HG02798 (cell line): ENCODE measurements around the gene GRIK3.

Experiments
- ATAC-seq: cut with Tn5 transposase; IDR thresholded peaks from one replicate; pipeline ENCODE4 v1.9.1; 2021; ENCODE audit warnings: mild to moderate bottlenecking; ENCODE audit not compliant: unreplicated experiment, poor library complexity

The GRIK3 gene

DNA sequence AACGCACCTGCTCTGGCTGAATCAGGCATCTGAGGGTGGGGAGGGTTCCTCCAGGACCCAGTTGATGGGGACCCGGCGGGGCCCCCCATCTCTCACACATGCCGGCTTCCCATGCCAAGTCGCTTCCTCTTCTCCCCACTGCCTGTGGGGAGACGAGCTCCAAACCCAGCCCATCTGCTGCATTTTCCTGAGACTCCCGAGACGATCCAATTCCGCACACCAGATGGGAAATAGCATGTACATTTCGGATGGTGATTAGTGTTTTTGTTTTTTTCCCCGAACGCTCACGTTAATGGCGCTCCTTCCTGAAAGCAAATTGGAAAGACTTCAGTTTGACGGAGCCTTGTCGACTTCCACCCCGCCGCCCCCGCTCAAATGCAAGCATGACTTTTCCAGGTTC, 13.2 kb upstream of the GRIK3 start:
- no peak for ATAC-seq

DNA sequence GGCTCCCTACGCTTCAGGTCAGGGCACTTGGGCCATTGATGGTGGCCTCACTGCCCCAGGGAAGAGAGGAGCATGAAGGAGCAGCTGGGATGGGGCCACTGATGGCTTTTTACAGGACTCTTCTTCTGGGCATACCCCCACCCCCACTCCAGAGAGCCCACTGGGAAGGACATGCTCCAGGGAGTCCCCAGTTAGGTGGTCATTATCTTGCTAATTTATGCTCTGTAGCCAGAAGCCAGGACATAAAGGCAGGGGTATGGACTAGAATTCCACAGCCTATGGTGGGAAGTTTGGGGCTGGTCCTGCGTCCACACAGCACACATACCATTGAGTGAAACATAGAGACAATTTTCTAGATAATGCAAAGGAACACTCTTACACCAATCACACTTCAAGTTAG, 8.8 kb upstream of the GRIK3 start:
- no peak for ATAC-seq

DNA sequence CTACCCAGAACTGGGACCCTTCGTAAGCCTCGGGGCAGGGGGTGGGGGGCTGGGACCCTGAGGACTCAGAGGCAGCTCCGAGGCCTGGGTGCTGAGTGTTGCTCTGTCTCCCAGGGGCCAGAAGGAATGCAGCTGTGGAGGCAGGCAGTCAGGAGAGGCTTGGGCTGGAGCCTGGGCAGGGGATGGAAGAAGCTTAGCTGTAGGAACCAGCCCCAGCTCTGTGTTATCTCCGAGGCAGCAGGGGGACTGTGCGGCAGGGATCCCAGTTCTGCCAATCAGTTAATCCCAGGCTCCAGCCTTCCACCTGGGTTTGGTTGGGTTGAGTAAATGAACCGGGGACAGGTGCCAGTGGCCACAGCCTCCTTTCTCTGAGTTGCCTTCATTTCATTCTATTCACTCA, 8.2 kb upstream of the GRIK3 start:
- ATAC-seq = no peak

DNA sequence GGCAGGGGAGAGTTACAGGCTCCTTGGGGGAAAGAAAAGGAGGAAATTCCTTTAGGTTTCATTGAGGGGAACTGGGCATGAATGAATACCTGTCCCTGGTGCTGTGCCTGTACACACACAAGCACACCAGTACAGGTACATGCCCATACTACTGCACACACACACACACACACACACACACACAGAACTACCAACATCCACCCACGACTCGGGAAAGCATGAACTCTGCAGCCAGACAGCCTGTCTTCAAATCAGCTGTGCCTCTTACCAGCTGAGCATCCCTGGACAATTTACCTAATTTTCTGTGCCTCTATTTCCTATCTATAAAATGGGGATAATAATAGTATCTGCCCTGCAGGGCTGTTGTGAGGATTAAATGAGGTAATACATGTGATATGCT, 7.2 kb upstream of the GRIK3 start:
- no peak for ATAC-seq

DNA sequence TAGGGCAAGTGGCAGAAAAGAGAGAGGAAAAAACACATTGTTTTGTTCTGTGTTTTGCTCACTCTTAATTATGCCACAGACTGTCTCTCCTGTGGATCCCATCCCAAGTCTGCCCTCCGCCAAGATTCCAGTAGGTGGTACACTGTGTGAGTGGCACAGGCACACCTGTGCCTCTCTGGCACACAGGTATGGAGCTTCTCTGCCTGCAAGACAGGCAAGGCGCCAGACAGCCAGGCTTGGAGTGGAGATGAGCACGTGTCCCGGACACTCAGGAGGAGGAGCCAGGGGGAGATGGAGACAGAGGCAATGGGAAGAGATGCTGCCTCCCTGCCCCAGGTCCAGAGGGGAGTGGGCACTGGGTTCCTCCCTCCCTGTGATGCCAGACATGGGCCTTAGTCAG, 6.5 kb upstream of the GRIK3 start:
- no peak for ATAC-seq

DNA sequence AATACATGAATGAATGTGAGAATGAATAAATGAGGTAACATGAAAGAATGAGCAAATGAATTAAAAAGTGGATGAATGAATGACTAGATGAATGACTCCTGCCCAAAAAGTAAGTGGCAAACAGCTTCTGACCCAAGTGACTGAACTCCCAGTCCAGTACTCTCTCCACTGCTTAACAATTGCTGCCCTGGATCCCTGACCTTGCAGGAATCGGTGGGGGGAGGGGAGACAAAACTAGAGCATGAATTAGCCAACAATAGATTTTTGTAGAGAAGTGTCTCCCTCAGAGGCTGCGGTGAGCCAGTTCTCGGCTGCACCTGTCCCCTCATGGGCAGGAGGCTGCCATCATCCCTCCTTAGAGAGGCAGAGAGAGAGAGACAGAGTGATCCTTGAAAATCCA, 5.9 kb upstream of the GRIK3 start:
- no peak for ATAC-seq

DNA sequence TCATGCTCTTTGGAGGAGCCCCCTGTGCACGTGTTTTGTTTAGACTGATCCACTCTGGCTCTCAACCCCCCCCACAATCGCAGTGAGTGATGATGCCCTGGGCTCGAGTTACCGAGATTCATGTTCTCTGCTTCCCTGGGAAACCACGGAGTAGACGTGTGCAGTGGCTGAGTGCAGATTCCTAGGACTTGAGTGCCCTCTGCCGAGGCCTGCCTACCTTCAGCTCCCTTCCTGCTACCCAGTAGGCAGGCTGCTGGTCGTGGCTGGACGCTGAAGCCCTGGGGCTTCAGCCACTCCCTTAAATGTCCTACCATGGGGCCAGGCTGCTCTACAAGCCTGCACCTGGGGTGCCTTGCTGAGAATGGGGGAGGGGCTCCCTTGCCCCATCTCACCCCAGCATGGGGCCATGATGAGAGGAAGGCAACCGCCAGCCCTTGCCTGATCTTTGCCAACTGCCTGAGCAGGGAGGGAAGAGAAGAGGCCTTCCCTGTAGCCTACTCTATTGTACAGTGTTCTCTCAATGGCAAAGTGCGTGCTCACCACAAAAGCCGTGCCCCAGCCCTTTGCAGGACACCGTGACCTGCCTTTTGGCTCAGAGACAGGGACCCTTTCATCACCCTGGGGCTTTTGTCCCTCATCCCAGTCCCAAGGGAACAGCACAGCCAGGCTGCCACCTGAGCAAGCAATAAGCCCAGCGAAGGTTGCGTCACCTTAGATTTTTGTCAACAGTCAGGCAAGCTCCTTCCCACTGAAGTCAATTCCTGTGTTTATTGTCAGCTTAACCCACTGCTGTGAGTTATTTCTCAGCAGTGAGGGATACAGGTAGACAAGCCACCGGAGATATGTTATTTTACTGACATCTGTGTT, 4.1 kb upstream of the GRIK3 start:
- ATAC-seq = no peak

DNA sequence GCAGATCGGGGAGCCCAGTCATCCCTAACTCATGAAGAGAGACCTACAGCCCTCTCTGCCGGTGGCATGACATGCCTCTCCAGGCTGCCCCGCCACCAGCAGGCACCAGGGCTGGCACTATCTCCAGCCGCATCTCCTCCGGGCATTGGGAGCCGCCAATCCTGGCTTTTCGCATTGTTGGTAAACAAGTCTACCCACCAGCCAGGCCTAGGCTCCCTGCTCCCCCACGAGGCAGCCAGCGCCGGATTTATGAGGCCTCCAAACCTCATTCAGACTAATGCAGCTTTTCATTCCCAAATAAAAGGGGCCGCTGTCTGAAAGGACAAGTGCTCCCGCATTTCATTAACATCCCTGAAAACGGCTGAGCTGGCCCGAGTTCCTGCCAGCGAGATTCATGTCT, 3.4 kb upstream of the GRIK3 start:
- ATAC-seq = no peak

DNA sequence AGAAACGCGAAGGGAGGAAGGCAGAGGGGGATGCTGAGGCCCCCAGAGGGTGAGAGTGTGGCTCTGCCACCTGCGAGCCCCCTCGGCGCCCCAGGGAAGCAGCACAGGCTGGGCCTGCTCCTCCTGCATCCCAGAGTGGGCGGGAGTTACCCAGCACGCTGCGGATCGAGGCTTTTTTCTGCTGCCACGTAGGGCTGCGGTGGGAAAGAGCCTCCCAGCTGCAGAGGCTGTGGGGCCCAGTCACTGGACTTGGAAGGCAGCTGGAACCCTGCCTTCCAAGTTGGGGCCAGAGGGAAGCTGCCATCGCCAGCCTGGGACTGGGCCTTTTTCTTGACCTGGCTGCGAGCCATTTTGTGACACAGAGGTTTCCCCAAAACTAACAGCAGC, 2.3 kb upstream of the GRIK3 start:
- no peak for ATAC-seq

DNA sequence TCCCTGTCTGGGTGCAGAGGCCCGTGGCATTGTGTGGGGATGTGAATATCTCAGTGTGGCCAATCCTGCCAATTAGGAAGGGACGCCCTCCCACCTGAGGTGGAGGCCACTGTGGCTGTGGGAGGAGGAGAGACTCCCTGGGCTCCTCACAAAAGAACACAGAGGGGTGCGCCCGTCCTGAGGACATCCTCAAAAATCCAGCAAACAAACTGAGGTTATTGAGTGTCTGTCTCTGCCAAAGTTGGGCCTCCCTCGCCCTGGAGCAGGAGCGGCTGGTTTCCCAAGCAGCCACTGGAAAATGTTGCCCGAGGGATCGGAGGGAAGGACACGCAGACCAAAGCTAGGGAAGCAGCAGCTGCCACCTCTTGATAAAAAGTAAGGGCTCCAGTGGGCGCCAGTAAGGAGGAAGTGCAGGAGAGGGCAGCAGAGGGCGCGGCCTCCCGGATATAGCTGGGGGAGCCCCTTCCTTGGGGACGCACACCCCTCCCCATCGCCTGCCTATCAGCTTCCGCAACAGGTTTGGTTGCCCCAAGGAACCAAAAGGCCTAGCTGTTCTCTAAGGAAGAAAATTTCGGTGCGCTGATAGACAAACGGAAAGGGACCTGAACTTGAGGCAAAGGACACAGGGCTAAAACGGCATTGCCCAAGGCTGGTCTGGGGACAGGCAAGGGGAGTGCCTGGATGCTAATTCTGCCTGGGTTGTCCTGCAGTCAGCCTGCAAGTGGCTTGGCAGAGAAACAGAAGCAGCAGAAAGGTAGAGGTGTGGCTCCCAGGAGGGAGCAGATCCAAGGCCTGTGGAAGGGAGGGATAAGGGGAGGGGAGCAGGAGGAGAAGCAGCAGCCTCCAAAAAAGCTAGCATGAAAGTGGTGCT, 1.7 kb upstream of the GRIK3 start:
- ATAC-seq = no peak

DNA sequence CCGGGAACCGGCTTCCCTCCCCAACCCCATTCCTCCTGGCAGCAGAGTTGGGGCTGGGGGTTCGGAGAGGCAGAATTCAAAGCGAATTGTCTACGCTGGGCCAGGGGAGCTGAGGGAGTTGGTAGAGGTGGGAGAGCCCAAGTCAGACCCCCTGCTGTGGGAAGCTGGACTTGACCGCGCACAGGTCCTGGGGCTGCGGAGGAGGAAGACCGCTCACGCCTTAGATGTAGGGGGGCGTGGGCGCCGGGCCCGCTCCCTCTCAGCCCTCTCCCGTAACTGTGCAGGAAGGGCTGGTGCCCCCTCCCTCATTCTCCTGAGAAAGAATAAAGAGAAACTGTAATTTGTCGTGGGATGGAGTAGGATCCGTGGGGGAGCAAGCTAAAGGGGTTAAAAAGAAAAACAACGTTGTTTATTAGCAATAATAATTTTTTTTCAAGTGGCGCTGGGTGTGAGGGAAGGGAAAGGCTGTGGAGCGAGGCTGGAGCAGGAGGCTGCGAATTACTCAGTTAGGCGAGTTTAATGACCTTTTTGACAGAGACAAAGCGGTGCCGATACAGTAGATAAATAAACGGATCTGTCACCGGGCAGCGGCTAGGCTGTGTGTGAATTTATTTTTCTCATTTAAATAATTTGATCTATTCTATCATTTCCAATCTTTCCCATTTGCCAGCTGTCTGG, 838 bp upstream of the GRIK3 start:
- no peak for ATAC-seq

DNA sequence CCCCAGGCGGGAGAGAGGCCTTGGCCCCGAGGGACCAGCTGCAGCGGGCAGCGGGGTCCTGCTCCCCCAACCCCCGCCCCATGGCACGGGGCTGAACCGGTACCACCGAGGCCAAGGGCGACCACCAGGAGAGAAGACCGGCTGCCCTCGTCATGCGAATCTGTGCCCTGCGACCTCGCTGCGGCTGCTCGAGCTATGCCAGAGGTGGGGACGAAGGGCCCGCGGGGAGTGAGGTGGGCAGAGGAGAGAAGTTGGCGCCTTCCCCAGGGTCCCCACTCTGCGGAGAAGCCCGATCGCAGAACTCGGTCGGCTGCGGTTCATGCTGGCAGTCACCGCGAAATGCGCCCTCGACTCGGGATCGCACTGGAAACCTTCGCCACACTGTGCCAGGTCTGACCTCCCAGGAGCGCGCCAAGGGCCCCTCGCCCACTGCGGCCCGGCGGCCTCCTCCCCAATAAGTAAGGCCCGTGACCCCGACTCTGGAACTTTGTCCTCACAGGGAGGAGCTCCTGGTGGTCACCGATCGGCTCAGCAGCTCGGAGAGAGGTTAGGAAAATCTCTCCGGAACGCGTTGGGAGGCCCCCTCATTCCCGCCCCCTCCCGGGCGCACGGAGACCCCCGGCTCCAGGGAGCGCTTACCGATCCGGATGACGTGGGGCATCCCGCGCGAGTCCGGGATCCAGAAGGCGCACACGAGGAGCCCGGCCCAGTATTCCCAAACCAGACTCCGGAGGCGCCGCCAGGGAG, 787 bp downstream of the GRIK3 start:
- ATAC-seq = no peak

DNA sequence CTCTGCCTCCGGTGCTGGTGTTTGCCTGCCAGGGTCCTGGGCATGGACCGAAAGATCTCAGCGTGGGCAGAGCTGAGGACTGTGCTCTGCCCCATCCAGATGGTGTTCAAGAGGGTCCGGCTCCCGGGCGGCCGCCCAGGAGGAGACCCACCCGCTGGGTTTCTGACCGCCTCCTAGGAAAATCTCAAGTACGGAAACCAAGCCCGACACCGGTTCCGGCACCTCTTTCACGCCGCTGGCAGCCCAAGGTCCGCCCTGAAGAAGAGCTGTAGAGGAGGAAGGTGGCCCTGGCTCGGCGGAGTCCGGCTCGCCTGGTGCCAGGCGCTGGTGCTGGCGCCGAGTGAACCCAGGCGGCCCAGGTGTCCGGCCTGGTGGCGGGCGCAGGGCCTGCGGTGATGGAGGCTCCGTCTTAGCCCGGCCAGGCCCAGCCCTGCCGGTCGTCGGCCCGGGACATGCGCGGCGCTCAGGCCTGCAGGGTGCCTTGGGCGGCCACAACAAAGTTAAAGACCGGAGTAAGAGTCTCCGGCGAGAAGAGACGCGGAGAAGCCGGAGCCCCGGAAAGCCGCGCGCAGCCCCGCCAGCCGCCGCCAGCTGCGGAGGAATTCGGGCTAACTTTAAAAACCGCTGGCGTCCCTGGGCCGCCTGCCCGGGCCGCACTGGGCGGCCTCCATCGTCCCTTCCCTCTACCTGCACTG, 1.5 kb downstream of the GRIK3 start:
- no peak for ATAC-seq

DNA sequence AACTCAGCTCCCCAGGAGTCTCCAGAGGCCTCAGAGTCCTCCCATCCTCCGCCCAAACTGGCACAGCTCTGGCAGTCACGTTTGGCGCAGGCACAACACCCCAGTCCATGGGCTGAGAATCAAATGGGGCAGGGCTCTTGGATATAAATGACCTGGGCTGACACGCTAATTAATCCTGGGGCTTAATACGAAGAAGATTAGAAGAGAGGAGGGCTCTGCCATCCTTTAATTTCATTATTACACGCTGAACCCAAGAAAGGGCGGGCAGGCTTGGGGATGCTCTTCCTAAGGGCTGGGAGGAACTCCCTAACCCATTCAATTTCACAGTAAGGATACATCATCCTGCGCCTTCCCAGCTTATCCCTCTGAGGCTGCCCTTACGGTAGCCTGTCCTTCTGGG, 2.4 kb downstream of the GRIK3 start:
- no peak for ATAC-seq

DNA sequence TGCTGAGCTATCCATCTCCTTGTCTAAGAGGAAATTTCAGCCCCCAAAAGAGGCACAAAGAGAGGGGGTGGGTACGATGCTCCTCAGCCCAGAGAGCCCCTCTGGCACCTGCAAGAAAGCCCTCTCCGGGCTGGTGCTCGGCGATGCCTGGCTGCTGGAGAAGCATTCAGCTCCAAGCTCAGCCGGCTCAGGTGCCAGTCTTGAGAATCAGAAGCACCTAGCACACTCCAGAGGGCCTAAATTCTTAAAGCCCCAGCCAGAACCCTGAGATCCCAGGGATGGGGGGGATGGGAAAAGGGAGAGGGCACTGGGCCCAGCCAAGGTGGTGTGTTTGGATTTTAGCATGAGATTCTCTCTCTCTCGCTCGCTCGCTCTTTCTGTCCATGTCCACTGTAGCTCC, 2.9 kb downstream of the GRIK3 start:
- no peak for ATAC-seq

DNA sequence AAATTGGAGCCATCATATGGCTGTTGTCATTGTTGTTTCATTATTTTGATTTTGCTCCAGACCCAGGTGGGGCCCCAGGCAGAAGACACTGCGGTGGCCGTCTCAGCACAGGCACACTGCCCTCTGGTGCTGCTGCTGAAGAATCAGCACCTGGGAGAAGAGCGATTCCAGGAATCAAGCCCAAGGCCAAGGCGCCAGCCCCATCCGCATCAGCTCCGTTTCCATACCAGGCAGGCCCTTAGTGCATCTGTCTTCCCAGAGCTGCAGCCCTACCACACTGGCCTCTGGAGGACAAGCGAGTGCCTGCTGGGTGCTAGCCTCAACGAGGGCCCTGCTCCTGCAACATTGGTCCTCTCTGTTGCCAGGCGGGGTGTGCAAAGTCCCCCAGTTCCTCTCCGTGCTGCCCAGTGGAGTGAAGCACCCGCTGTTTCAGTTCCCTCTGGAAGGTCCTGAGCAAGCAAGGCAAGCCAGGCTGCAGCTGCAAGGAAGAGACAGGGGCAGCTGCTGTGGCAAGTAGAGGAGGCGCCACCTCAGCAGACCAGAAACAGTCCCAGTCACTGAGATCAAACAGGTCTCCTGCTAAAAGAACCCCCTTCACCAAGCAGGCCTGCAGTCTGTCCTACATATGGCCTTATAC, 5.2 kb downstream of the GRIK3 start:
- ATAC-seq = no peak

DNA sequence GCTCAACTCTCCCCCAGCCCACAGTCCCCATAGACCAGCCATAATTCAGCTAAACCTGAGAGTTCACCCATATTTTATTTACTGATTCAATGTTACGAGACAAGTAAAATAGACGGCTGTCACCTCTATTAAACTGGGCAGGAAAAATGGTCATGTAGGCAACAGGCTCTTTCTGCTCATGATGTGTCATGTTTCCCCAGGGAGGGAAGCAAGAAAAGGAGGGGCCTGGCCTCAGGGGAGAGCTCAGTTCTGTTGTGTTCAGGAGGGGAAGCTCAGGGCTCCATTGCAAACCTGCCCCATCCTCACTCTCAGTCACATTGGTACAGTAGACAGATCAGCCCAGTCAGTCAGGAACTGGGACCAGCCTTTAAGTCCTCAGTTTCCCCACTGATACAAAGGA, 12.8 kb downstream of the GRIK3 start:
- ATAC-seq = no peak

DNA sequence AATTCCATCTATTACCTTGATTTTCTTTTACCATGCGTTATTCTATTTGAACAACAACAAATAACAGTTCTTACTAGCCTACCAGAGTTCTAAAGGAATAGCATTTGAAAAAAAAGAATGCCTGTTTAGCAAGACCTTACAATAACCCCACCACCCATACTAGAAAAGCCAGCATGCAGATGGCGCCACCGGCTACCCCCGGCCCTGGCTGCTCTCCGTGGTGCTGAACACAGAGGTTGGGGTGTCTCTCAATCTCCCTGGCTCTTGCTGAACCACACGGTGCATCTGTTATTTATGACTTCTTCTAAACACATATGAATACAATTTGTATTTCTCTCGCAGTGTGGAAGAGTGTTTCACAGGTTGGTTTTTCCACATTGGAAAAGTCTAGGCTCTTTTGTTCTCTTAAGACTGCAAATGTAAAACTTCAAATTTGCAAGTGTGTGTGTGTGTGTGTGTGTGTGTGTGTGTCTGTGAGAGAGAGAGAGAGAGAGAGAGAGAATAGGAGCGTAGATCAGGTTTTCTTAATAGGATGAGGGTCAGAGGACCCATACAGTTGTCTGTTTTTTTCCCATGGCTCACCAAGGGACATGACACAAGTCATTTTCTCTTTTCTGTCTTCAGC, 13.6 kb downstream of the GRIK3 start:
- ATAC-seq = no peak

DNA sequence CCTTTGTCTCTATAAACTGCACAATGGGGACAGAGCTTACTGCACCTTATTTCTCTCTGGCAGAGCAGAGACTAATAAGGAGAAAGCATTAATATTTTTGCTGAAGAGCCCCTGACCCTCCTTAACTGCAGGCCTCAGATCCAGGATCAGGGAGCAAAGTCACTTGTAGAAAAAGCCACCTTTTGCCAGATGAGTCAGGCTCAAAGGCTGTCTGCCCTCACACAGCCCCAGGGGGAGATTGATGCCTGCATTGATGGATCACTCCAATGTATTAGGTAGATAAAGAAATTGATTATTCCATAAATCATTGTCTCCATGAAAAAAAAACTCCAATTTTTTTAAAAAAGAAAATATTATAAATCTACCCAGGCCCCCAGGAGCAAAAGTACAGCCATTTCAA, 15.8 kb downstream of the GRIK3 start:
- no peak for ATAC-seq
